ENCODE data around the gene MST1R. TPM values are rescaled to one million over a fixed set of nuclear protein-coding genes. Genes with fewer than 3 reads are reported as not detected.
A peak's percentile ranks its signal among the peaks of the same experiment; 100 is the strongest.

MST1R gene
- total and polyA plus RNA-seq, 7 experiments from 2014 or later, result 0.39 to 5.8 (median 0.80) TPM

- Histone ChIP-seq H3K27ac (ENCODE audit: low read depth, low read length) (no peak overlapping the region), H3K27me3 (ENCODE audit: control insufficient read depth in 2 of 2, insufficient read depth in 2 of 2, low read length in 2 of 2) (no peaks in the 10 kb centered on the region), H3K9me3 (ENCODE audit: control insufficient read depth in 2 of 3, low read length in 3 of 3) (no peaks in the 10 kb centered on the region), H3K4me3 (ENCODE audit: low read length) (no peak overlapping the region), H3K4me1 (ENCODE audit: control insufficient read depth in 2 of 2, insufficient read depth in 2 of 2, low read length in 2 of 2) (no peaks in the 10 kb centered on the region), H3K36me3 (ENCODE audit: control insufficient read depth in 2 of 3, insufficient read depth in 3 of 3, low read length in 3 of 3) (no peaks in the 10 kb centered on the region)
- Mint-ChIP-seq H3K27me3 (peaks cover 0 to 7% (median 3%) of the 10 kb centered on the region in 5 donors), H3K27ac (peak overlapping the region in 1 of 9 donors; percentile 18), H3K36me3 (no peaks in the 10 kb centered on the region), H3K4me3 (no peak overlapping the region), H3K9me3 (no peaks in the 10 kb centered on the region), H3K4me1 (peaks cover 0 to 6% (median 0%) of the 10 kb centered on the region in 7 donors)
- ChIA-PET POLR2A (no interaction called here), CTCF (no interaction called here)
- ATAC-seq (no peak), DNase-seq (no peak)
- intact Hi-C loops (cut with micrococcal nuclease), result no loop called here
These were observed 26.0 kb downstream of the MST1R start for GRCh38 chr3:49877716-49878115.

DNA sequence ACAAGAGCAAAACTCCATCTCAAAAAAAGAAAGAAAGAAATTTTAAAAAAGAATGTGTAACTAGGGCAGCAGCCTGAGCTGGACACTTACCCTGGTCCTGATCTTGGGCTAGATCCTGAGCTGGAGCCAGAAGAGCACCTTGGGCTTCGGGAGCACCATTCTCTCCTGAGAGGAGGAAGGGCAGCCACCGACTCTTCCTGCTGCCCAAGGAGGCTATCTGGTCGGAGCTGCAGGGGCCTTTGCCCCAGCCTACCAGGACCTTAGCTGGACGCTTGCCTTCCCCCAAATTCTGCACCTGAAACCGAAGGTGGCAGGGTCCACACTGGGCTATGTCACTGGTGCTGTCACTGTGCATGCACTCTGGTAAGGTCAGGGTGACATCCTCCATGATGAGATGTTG, 27.1 kb downstream of the MST1R start:
- Mint-ChIP-seq H3K36me3 (no peaks in the 10 kb centered on the region), H3K4me3 (no peak overlapping the region), H3K27ac (no peak overlapping the region), H3K27me3 (peaks cover 0 to 7% (median 2%) of the 10 kb centered on the region in 5 donors), H3K4me1 (peaks cover 0 to 5% (median 0%) of the 10 kb centered on the region in 7 donors), H3K9me3 (no peaks in the 10 kb centered on the region)
- no peak for DNase-seq
- Histone ChIP-seq H3K4me3 (ENCODE audit: low read length) (no peak overlapping the region), H3K27me3 (ENCODE audit: control insufficient read depth in 2 of 2, insufficient read depth in 2 of 2, low read length in 2 of 2) (no peaks in the 10 kb centered on the region), H3K9me3 (ENCODE audit: control insufficient read depth in 2 of 3, low read length in 3 of 3) (no peaks in the 10 kb centered on the region), H3K36me3 (ENCODE audit: control insufficient read depth in 2 of 3, insufficient read depth in 3 of 3, low read length in 3 of 3) (no peaks in the 10 kb centered on the region), H3K4me1 (ENCODE audit: control insufficient read depth in 2 of 2, insufficient read depth in 2 of 2, low read length in 2 of 2) (no peaks in the 10 kb centered on the region), H3K27ac (ENCODE audit: low read depth, low read length) (no peak overlapping the region)
- CTCF ChIA-PET, result no interaction called here
- no peak for ATAC-seq
- POLR2A ChIA-PET, result interaction anchor here (1.2 kb wide), 1 partner anchor 114 kb away, joined by 3 read pairs; no protein-coding TSS in a partner anchor
- intact Hi-C loops (cut with micrococcal nuclease), result no loop called here

- no peak overlapping the region for H3K27ac Mint-ChIP-seq
- H3K4me3 ChIP-seq (ENCODE audit: low read length), result no peak overlapping the region
- ChIA-PET CTCF (no interaction called here), POLR2A (no interaction called here)
- peaks cover 5 to 7% of the 10 kb centered on the region in 2 donors for H3K27me3 ChIP-seq (ENCODE audit: control insufficient read depth in 2 of 2, insufficient read depth in 2 of 2, low read length in 2 of 2)
- H3K27ac ChIP-seq (ENCODE audit: low read depth, low read length), result no peak overlapping the region
- H3K9me3 Mint-ChIP-seq, result no peaks in the 10 kb centered on the region
- no peaks in the 10 kb centered on the region for H3K36me3 ChIP-seq (ENCODE audit: control insufficient read depth in 2 of 3, insufficient read depth in 3 of 3, low read length in 3 of 3)
- no peaks in the 10 kb centered on the region for H3K9me3 ChIP-seq (ENCODE audit: control insufficient read depth in 2 of 3, low read length in 3 of 3)
- DNase-seq (no peak), ATAC-seq (no peak)
- H3K4me1 ChIP-seq (ENCODE audit: control insufficient read depth in 2 of 2, insufficient read depth in 2 of 2, low read length in 2 of 2), result no peaks in the 10 kb centered on the region
- H3K4me3 Mint-ChIP-seq, result no peak overlapping the region
- H3K4me1 Mint-ChIP-seq, result peaks cover 0 to 7% (median 0%) of the 10 kb centered on the region in 7 donors
- H3K27me3 Mint-ChIP-seq, result peaks cover 3 to 26% (median 11%) of the 10 kb centered on the region in 5 donors
- H3K36me3 Mint-ChIP-seq, result no peaks in the 10 kb centered on the region
- intact Hi-C loops (cut with micrococcal nuclease), result no loop called here
These were observed 30.1 kb downstream of the MST1R start for GRCh38 chr3:49873623-49874022.

DNA sequence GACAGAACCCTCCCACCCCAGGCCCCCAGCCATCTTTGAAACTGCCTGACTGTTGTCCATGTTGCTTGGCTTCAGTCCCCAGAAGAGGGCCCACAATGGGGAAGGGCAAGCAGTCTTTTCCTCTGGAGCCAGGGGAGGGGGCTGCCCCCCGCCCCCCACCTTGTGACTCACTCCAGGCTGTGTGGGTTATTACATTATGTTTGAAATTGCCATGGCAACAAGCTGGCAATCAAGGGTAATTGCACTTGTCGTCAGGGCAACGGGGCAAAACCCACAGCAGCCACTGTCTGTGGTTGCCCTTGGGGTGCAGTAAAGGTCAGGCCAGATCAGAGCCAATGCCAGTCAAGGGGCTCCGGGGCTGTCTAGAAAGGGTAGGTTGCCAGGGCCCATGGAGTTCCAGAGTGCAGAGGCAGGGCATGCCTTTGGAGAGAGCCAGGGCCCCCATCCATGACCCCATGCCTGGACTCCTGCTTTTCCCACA, 30.8 kb downstream of the MST1R start:
- H3K36me3 Mint-ChIP-seq, result no peaks in the 10 kb centered on the region
- Histone ChIP-seq H3K9me3 (ENCODE audit: control insufficient read depth in 2 of 3, low read length in 3 of 3) (no peaks in the 10 kb centered on the region), H3K27ac (ENCODE audit: low read depth, low read length) (no peak overlapping the region), H3K4me3 (ENCODE audit: low read length) (no peak overlapping the region), H3K27me3 (ENCODE audit: control insufficient read depth in 2 of 2, insufficient read depth in 2 of 2, low read length in 2 of 2) (peaks cover 10 to 15% of the 10 kb centered on the region in 2 donors), H3K36me3 (ENCODE audit: control insufficient read depth in 2 of 3, insufficient read depth in 3 of 3, low read length in 3 of 3) (no peaks in the 10 kb centered on the region), H3K4me1 (ENCODE audit: control insufficient read depth in 2 of 2, insufficient read depth in 2 of 2, low read length in 2 of 2) (no peaks in the 10 kb centered on the region)
- H3K9me3 Mint-ChIP-seq, result no peaks in the 10 kb centered on the region
- ATAC-seq, result peak; percentile 50
- peaks cover 10 to 34% (median 19%) of the 10 kb centered on the region in 5 donors for H3K27me3 Mint-ChIP-seq
- intact Hi-C loops (cut with micrococcal nuclease), result no loop called here
- DNase-seq, result no peak
- no peak overlapping the region for H3K27ac Mint-ChIP-seq
- POLR2A ChIA-PET, result interaction anchor here (1.3 kb wide), 1 partner anchor 9 kb away, joined by 4 read pairs; no protein-coding TSS in a partner anchor
- no peak overlapping the region for H3K4me3 Mint-ChIP-seq
- H3K4me1 Mint-ChIP-seq, result peaks cover 0 to 7% (median 0%) of the 10 kb centered on the region in 7 donors
- CTCF ChIA-PET, result no interaction called here

GRCh38 chr3:49871531-49872153, 32.0 kb downstream of the MST1R start:
- peaks cover 0 to 10% (median 0%) of the 10 kb centered on the region in 7 donors for H3K4me1 Mint-ChIP-seq
- Histone ChIP-seq H3K4me3 (ENCODE audit: low read length) (no peak overlapping the region), H3K9me3 (ENCODE audit: control insufficient read depth in 2 of 3, low read length in 3 of 3) (no peaks in the 10 kb centered on the region), H3K27me3 (ENCODE audit: control insufficient read depth in 2 of 2, insufficient read depth in 2 of 2, low read length in 2 of 2) (peaks cover 10 to 16% of the 10 kb centered on the region in 2 donors), H3K36me3 (ENCODE audit: control insufficient read depth in 2 of 3, insufficient read depth in 3 of 3, low read length in 3 of 3) (no peaks in the 10 kb centered on the region), H3K27ac (ENCODE audit: low read depth, low read length) (no peak overlapping the region), H3K4me1 (ENCODE audit: control insufficient read depth in 2 of 2, insufficient read depth in 2 of 2, low read length in 2 of 2) (no peaks in the 10 kb centered on the region)
- H3K4me3 Mint-ChIP-seq, result peak overlapping the region in 1 of 10 donors; percentile 13
- peaks cover 20 to 44% (median 31%) of the 10 kb centered on the region in 5 donors for H3K27me3 Mint-ChIP-seq
- H3K9me3 Mint-ChIP-seq, result no peaks in the 10 kb centered on the region
- no peak overlapping the region for H3K27ac Mint-ChIP-seq
- CTCF ChIA-PET, result no interaction called here
- ATAC-seq (no peak), DNase-seq (no peak)
- POLR2A ChIA-PET, result interaction anchor here (1.3 kb wide), 1 partner anchor 8 kb away, joined by 4 read pairs; no protein-coding TSS in a partner anchor
- intact Hi-C loops (cut with micrococcal nuclease), result no loop called here
- no peaks in the 10 kb centered on the region for H3K36me3 Mint-ChIP-seq

DNA sequence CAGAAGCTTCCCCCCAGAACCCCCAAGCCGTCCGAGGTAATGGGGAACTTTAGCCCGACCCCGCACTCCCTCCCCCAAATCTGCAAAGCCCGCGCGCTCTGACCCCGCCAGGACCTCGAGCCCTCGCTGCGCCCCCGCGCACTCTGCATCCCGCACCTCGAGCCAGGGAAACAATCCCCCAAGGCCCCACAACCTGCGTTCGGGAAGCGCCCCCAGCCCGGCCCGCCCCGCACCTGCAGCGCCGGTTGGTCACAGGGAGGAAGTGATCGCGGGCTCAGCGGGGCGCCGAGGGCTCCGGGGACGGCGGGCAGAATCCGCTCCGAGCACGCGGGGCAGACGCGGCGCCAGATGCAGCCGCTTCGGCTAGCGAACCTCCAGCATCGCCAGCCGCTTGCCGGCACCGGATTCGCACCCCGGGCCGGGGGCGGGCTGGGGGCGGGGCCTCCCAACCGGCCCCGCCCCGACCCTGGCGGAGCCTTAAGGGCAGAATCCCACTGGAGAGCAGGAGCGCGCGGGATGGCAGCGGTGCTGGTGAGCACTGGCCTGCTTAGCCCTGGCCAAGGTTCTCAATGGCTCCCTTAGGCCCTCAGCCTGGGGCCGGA, 34.0 kb downstream of the MST1R start, which contains the start of gene CAMKV:
Gene CAMKV (minus strand): TSS at position 382 of the 602 bp plus-strand sequence. CDS start 7,518 bp downstream, outside the sequence.
- ATAC-seq (peak; percentile 63), DNase-seq (peak in 7 of 9 donors; percentile 15 to 45 (median 21))
- CTCF ChIA-PET, result interaction anchor here (0.9 kb wide), 1 partner anchor 126 kb away, joined by 4 read pairs; no protein-coding TSS in a partner anchor
- H3K27me3 Mint-ChIP-seq, result peaks cover 22 to 58% (median 38%) of the 10 kb centered on the region in 5 donors
- peak within 1 kb of the TSS in 9 of 10 donors; percentile 18 to 65 (median 55) for H3K4me3 Mint-ChIP-seq
- H3K27ac ChIP-seq (ENCODE audit: low read depth, low read length), result no peak within 1 kb of the TSS
- H3K36me3 ChIP-seq (ENCODE audit: control insufficient read depth in 2 of 3, insufficient read depth in 3 of 3, low read length in 3 of 3), result no peaks in the 10 kb centered on the region
- POLR2A ChIA-PET, result interaction anchor here (0.7 to 0.8 kb wide), 2 partner anchors 12 to 766 kb away, joined by 3 read pairs; no protein-coding TSS in a partner anchor
- H3K4me3 ChIP-seq (ENCODE audit: low read length), result no peak within 1 kb of the TSS
- no peaks in the 10 kb centered on the region for H3K36me3 Mint-ChIP-seq
- no peaks in the 10 kb centered on the region for H3K9me3 ChIP-seq (ENCODE audit: control insufficient read depth in 2 of 3, low read length in 3 of 3)
- intact Hi-C loops (cut with micrococcal nuclease), result no loop called here
- no peaks in the 10 kb centered on the region for H3K9me3 Mint-ChIP-seq
- peaks cover 10 to 16% of the 10 kb centered on the region in 2 donors for H3K27me3 ChIP-seq (ENCODE audit: control insufficient read depth in 2 of 2, insufficient read depth in 2 of 2, low read length in 2 of 2)
- no peak within 1 kb of the TSS for H3K27ac Mint-ChIP-seq
- no peaks in the 10 kb centered on the region for H3K4me1 ChIP-seq (ENCODE audit: control insufficient read depth in 2 of 2, insufficient read depth in 2 of 2, low read length in 2 of 2)
- peaks cover 0 to 7% (median 0%) of the 10 kb centered on the region in 7 donors for H3K4me1 Mint-ChIP-seq

All from naive thymus-derived CD4-positive, alpha-beta T cell (primary cell).